Keratinocyte (primary cell): Measurements from ENCODE around the gene PARD6G. TPM values are rescaled to one million over a fixed set of nuclear protein-coding genes. Genes with fewer than 3 reads are reported as not detected.

ENCODE experiments used
- DNase-seq: peaks from one replicate; pipeline ENCODE4 v3.0.0-alpha.2; 2011; ENCODE audit warnings: low read depth, missing footprints, low spot score
- FAIRE-seq: peaks from 2 replicates; lab custom pipeline; 2011; peaks lifted over from hg19 to GRCh38; lab: Jason Lieb, UNC
- H2AFZ ChIP-seq: 2 replicates; pipeline ENCODE4 v1.6.0; 2012; ENCODE audit warnings: low read length, control low read depth, inconsistent platforms; ENCODE audit not compliant: control insufficient read depth
- H3K27ac ChIP-seq: 2 replicates; pipeline ENCODE4 v1.5.1; 2011; ENCODE audit warnings: low read length; ENCODE audit not compliant: control insufficient read depth, insufficient read depth
- H3K27me3 ChIP-seq: 3 replicates; pipeline ENCODE4 v1.6.0; 2011; ENCODE audit warnings: low read length; ENCODE audit not compliant: control insufficient read depth, insufficient read depth; ENCODE audit errors: extremely low read depth
- H3K36me3 ChIP-seq, 2 experiments: 2 replicates in 1 of 2; 3 replicates in 1 of 2; pipeline ENCODE4 v1.5.1; 2011; ENCODE audit warnings: low read length in 2 of 2, mild to moderate bottlenecking in 1 of 2; ENCODE audit not compliant: control insufficient read depth in 2 of 2, insufficient read depth in 2 of 2; ENCODE audit errors: extremely low read depth in 1 of 2
- H3K4me1 ChIP-seq: 3 replicates; pipeline ENCODE4 v1.5.1; 2011; ENCODE audit warnings: low read length; ENCODE audit not compliant: control insufficient read depth, insufficient read depth; ENCODE audit errors: extremely low read depth
- H3K4me2 ChIP-seq: 3 replicates; pipeline ENCODE4 v1.6.0; 2011; ENCODE audit warnings: low read depth, low read length; ENCODE audit not compliant: control insufficient read depth, insufficient read depth; ENCODE audit errors: extremely low read depth
- H3K4me3 ChIP-seq, 3 experiments: fragments of 200-600 bp in 1 of 3; sonication (generic) in 1 of 3; 2 replicates in 2 of 3; 3 replicates in 1 of 3; pipeline ENCODE4 v1.5.1; 2011 to 2016; ENCODE audit warnings: low read length in 3 of 3, mild to moderate bottlenecking in 3 of 3, control low read depth in 2 of 3, inconsistent platforms in 1 of 3, low read depth in 1 of 3, mixed read lengths in 1 of 3, mixed run types in 1 of 3, moderate library complexity in 1 of 3; ENCODE audit not compliant: control insufficient read depth in 2 of 3, insufficient read depth in 2 of 3; ENCODE audit errors: extremely low read depth in 1 of 3
- H3K79me2 ChIP-seq: 2 replicates; pipeline ENCODE4 v1.6.0; 2012; ENCODE audit warnings: low read length; ENCODE audit not compliant: control insufficient read depth, insufficient read depth
- H3K9ac ChIP-seq: 3 replicates; pipeline ENCODE4 v1.6.0; 2011; ENCODE audit warnings: low read length; ENCODE audit not compliant: control insufficient read depth, insufficient read depth; ENCODE audit errors: extremely low read depth
- H3K9me1 ChIP-seq: 3 replicates; pipeline ENCODE4 v1.6.0; 2011; ENCODE audit warnings: low read length; ENCODE audit not compliant: control insufficient read depth, insufficient read depth; ENCODE audit errors: extremely low read depth
- H3K9me3 ChIP-seq: 2 replicates; pipeline ENCODE4 v1.5.1; 2012; ENCODE audit warnings: low read depth, low read length; ENCODE audit not compliant: control insufficient read depth
- H4K20me1 ChIP-seq: 3 replicates; pipeline ENCODE4 v1.6.0; 2011; ENCODE audit warnings: low read length; ENCODE audit not compliant: control insufficient read depth, insufficient read depth; ENCODE audit errors: extremely low read depth
- EZH2 ChIP-seq: IDR thresholded peaks from one replicate; pipeline ENCODE4 v1.6.1; 2012; ENCODE audit warnings: inconsistent platforms, mild to moderate bottlenecking, low read length, moderate library complexity
- dilution Hi-C: fragments of 300-500 bp; cut with MboI; formaldehyde crosslinking; loops from one replicate; pipeline ENCODE4 v1.7.0; 2020; ENCODE audit warnings: low sequenced_read_pairs; ENCODE audit not compliant: extremely low pct_ligation_motif_present
- polyA plus RNA-seq, 5 experiments: library from polyadenylated mRNA; depleted of rRNA in 3 of 5; stranded (reverse) in 3 of 5; stranded (forward) in 1 of 5; unstranded in 1 of 5; fragments of >200 nt; gene quantifications; 1 replicate in 1 of 5; 2 replicates in 3 of 5; 3 replicates in 1 of 5; pipeline versions ENCODE4 v1.2.1 to v1.2.3, GENCODE V29; 2011 to 2012; ENCODE audit warnings: missing spikeins in 2 of 5, low read depth in 1 of 5, low replicate concordance in 1 of 5
- TF ChIP-seq, protein P1 (sequence below), 3 experiments: IDR thresholded peaks in 1 of 3; conservative IDR thresholded peaks in 1 of 3; optimal IDR thresholded peaks in 1 of 3; 2 replicates in 2 of 3; 3 replicates in 1 of 3; pipeline versions ENCODE3 to v1.5.1; 2011; ENCODE audit warnings: low read length in 3 of 3, mild to moderate bottlenecking in 3 of 3, moderate library complexity in 2 of 3, control low read depth in 1 of 3, inconsistent platforms in 1 of 3; ENCODE audit not compliant: insufficient read depth in 2 of 3; ENCODE audit errors: extremely low read depth in 1 of 3

The PARD6G gene
- polyA plus RNA-seq, 1 donor (not counting 4 experiments of a cell fraction or from before 2014, with no cell fraction given), result 21.3 TPM

DNA sequence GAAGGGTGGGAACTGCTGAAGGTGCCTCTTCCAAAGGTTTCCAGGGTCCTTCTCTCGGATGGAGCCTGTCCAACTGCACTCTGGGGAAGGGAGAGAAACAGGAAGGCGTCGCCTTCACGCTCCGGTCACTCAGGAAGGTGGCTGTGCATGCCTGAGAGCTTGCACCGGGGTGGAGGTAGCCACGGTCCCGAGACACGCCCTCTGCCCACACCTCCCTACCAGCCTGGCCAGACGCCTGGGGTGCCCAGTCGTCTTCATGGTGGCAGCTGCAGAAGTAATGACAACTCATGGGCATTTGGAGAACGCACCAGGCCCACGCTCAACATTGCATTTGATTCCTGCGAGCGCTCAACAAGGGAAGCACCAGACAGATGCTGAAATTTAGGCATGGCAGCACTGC lies 78.3 kb downstream of the PARD6G start:
- peaks cover 0 to 2% of the 10 kb centered on the region in 2 experiments for H3K36me3 ChIP-seq
- no peak overlapping the region for H3K4me2 ChIP-seq
- H2AFZ ChIP-seq, result no peak overlapping the region
- no peak overlapping the region for H3K4me3 ChIP-seq
- H3K9me1 ChIP-seq, result no peaks in the 10 kb centered on the region
- peaks cover 22% of the 10 kb centered on the region for H3K4me1 ChIP-seq
- H3K27ac ChIP-seq, result no peak overlapping the region
- H3K9ac ChIP-seq, result no peak overlapping the region
- DNase-seq, result no peak
- dilution Hi-C loops, result no loop called here
- H3K79me2 ChIP-seq, result peaks cover 8% of the 10 kb centered on the region
- FAIRE-seq, result no peak
- H4K20me1 ChIP-seq, result no peaks in the 10 kb centered on the region
- no peak for TF ChIP-seq EZH2
- TF ChIP-seq, protein P1, sequence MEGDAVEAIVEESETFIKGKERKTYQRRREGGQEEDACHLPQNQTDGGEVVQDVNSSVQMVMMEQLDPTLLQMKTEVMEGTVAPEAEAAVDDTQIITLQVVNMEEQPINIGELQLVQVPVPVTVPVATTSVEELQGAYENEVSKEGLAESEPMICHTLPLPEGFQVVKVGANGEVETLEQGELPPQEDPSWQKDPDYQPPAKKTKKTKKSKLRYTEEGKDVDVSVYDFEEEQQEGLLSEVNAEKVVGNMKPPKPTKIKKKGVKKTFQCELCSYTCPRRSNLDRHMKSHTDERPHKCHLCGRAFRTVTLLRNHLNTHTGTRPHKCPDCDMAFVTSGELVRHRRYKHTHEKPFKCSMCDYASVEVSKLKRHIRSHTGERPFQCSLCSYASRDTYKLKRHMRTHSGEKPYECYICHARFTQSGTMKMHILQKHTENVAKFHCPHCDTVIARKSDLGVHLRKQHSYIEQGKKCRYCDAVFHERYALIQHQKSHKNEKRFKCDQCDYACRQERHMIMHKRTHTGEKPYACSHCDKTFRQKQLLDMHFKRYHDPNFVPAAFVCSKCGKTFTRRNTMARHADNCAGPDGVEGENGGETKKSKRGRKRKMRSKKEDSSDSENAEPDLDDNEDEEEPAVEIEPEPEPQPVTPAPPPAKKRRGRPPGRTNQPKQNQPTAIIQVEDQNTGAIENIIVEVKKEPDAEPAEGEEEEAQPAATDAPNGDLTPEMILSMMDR (optimal IDR thresholded peaks at IDR 0.05 in 1 of 3, IDR thresholded peaks at IDR 0.05 in 1 of 3, conservative IDR thresholded peaks at IDR 0.05 in 1 of 3; ENCODE audit: extremely low read depth in 1 of 3, insufficient read depth in 2 of 3, low read length in 3 of 3), result no peak
- H3K9me3 ChIP-seq, result no peaks in the 10 kb centered on the region
- no peaks in the 10 kb centered on the region for H3K27me3 ChIP-seq

DNA sequence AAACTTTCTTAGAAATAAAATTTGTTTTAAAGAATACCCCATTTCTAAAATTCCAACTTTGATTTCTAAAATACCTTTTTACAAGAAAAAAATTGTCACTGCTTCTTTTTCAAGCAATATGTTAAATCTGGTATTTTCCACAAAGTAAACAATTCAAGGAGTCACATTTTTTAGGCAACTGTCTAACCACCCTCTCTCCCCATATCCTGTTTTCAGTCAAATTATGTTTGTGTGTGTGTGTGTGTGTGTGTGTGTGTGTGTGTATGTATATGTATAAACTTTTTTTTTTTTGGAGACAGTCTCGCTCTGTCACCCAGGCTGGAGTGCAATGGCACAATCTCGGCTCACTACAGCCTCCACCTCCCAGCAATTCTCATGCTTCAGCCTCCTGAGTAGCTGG lies 79.0 kb downstream of the PARD6G start:
- Histone ChIP-seq H3K4me2 (no peak overlapping the region), H3K9ac (no peak overlapping the region), H3K4me3 (no peak overlapping the region), H3K9me3 (no peaks in the 10 kb centered on the region), H3K4me1 (peaks cover 22% of the 10 kb centered on the region), H3K79me2 (peaks cover 5% of the 10 kb centered on the region), H3K27ac (no peak overlapping the region), H3K27me3 (no peaks in the 10 kb centered on the region), H2AFZ (no peak overlapping the region), H4K20me1 (no peaks in the 10 kb centered on the region), H3K9me1 (no peaks in the 10 kb centered on the region), H3K36me3 (peaks cover 0 to 2% of the 10 kb centered on the region in 2 experiments)
- FAIRE-seq (no peak), DNase-seq (no peak)
- dilution Hi-C loops, result no loop called here
- TF ChIP-seq EZH2, result no peak
- TF ChIP-seq, protein P1 (optimal IDR thresholded peaks at IDR 0.05 in 1 of 3, IDR thresholded peaks at IDR 0.05 in 1 of 3, conservative IDR thresholded peaks at IDR 0.05 in 1 of 3; ENCODE audit: extremely low read depth in 1 of 3, insufficient read depth in 2 of 3, low read length in 3 of 3), result no peak
